HG03064 (cell line): ENCODE data around the gene ETV6.

Source experiments
- ATAC-seq: cut with Tn5 transposase; IDR thresholded peaks from one replicate; pipeline ENCODE4 v1.9.1; 2021; ENCODE audit warnings: low read depth; ENCODE audit not compliant: unreplicated experiment

The ETV6 gene

GRCh38 chr12:11712491-11712890 lies 63.0 kb downstream of the ETV6 start:
- ATAC-seq, result no peak

DNA sequence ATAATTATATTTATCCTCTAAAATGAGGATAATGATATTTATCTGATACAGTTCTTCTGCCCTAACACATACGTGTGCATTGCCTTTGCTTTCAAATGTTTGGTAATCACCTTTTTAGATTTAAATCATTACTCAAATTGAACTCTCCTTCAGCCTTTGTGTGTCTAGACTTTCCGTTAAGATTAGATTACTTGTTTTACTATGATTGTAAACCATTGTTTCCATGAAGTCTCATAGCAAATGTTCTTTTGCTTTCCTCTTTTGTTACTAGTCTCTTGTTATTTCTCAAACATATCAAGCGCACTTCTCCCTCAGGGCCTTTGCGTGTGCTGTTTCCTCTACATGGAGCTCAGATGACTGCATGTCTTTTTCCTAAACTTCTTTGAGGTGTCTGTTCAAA lies 63.7 kb downstream of the ETV6 start:
- ATAC-seq, result no peak

- ATAC-seq, result no peak
Observed at GRCh38 chr12:11714626-11715025, 65.2 kb downstream of the ETV6 start.

DNA sequence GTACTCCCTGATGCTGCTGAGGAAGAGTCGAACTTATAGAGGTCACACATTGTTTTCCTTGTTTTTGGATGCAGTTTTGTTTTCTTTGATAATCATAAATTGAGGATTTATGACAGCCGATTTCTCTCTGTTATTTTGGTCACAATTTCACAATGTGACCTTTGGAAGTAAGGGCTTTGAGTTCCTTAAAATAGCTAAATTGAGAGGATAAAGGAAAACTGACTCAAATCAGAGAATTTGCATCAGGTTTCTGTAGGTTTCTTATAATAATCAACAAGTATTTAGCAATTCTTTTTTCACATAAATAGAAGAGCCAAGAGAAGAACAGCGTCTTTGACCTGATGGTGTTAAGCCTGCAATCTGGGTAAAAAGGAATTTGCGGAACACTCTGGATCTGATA lies 66.1 kb downstream of the ETV6 start:
- no peak for ATAC-seq

DNA sequence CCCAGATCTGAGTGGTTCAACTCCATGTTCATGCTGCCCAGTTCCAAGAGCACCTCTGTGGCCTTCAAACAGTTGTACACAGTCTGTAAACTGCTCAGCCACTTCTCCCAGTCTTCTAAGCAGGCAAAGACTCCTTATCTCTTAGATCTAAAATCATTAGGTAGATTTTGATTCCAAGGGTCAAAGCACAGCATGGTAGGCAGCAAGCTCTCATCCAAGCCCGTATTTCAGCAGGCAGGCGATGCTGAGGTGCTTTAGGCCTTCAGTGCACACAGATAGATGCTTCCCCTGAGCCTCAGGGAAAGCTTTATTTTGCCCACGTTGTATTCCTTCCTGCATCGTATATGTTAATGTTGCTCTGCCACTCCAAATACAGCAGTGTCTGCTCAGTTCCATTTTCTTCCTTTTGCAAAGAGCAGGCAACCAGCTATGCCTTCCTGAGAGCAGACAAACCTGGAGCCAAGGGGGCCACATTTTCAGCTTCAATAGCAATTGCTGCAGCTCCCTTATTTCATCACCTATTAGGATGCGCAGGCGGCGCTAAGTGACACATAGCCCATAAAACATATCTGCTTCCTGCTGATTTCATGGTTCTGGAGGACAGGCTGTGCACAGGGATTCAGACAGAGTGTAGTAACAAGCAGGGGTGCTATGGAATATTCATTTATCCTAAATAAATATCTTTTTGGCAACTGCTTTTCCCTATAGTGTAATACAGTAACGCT lies 67.5 kb downstream of the ETV6 start:
- no peak for ATAC-seq

DNA sequence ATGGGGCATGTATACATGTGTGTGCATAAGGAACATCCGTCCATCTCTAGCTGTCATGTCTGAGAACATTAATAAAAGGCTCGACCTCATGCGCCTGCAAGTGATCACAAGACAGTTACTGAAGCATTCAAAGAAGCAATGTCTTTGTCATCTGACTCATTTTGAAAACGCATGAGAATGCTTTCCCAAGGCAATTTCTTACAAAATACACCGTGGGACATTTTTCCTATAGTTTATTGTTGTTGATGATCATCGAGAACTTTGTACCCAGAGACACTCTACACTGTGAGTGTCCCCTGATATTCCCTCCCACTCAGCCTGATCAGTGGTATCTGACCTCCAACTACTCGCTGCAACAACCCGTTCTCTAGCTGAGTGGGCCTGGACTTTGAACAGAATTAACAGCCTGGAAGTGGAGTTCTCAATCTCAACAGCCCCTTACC lies 68.1 kb downstream of the ETV6 start:
- ATAC-seq, result no peak

DNA sequence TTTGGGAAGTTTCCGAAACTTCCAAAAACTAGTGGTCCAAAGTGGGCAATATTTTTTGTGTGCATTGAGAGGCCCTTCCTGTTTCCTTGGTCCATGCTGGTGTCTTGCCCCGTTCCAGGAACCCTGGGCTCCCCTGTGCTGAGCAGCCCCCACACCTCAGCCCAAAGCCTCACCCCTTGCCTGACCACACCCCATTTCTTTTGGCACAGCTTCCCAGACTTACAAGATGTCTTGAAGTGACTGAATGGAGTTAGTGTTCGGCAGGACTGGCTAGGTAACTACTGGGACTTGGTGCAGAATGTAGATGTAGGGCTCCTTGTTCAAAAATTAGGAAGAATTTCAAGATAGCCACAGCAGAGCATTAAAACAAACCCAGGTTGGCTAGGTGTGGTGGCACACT lies 68.6 kb downstream of the ETV6 start:
- ATAC-seq, result no peak

GRCh38 chr12:11718768-11719253 lies 69.3 kb downstream of the ETV6 start:
- ATAC-seq, result no peak

GRCh38 chr12:11719678-11720099 lies 70.2 kb downstream of the ETV6 start:
- no peak for ATAC-seq

DNA sequence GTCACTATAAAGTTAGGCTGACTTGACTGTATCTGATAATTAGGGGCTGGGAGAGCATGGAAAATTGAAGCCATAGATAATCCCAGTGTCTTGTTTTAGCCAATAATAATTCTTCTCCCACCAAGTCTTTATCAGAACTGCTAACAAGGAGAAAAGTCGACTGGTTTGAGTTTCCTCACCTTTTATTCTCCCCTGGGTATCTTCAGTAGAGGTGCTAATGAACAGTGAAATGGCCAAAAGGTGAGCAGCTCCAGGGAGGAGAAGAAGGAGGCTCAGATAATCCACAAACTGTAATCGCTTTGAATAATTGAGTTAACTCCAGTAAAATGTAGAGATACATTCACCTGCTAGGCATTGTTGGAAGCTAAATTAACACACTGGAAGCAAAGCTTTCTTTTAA lies 72.6 kb downstream of the ETV6 start:
- no peak for ATAC-seq

DNA sequence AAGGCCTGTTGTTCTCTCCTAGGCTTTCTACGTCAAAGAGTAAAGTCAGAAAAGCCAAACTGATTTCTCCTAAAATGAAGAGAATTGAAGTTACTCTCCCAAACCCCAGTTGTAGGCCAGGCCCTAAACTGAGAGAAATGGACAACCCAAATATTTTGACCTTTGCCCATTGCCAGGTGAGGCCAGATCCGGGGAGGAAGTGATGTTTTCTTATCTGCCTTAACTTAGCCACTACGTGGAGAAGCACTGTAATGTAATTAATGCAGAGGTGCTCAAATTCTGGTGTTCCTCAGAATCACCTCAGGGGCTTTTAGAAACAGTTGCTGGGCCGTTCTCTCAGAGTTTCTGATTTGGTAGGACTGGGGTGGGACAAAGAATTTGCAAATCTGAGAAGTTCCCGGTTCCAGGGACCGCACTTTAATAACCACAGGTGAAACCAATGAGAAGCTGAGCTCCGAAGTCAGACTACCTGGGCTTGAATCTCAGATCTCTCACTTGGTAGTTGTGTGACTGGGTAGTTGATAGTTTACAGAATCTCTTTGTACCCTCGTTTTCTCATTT lies 73.2 kb downstream of the ETV6 start:
- no peak for ATAC-seq

GRCh38 chr12:11723993-11724392 lies 74.5 kb downstream of the ETV6 start:
- no peak for ATAC-seq

- no peak for ATAC-seq
Observed at GRCh38 chr12:11724888-11725311, 75.4 kb downstream of the ETV6 start.

GRCh38 chr12:11725686-11726085 lies 76.2 kb downstream of the ETV6 start:
- no peak for ATAC-seq

DNA sequence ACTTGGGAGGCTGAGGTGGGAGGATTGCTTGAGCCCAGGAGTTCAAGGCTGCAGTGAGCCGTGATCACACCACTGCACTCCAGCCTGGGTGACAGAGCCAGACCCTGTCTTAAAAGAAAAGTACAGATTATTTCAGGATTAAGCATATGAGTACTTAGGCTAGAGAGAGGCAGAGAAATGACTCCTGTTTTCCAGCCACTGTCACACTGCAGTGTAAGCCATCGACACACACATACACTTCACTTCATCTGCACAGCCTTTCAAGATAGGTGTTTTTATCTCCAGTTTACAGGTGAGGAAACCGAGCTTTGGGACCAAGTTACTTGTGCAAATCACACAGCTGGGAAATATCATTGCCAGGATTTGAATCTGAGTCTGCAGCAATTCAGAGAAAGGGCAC lies 77.2 kb downstream of the ETV6 start:
- ATAC-seq, result no peak

DNA sequence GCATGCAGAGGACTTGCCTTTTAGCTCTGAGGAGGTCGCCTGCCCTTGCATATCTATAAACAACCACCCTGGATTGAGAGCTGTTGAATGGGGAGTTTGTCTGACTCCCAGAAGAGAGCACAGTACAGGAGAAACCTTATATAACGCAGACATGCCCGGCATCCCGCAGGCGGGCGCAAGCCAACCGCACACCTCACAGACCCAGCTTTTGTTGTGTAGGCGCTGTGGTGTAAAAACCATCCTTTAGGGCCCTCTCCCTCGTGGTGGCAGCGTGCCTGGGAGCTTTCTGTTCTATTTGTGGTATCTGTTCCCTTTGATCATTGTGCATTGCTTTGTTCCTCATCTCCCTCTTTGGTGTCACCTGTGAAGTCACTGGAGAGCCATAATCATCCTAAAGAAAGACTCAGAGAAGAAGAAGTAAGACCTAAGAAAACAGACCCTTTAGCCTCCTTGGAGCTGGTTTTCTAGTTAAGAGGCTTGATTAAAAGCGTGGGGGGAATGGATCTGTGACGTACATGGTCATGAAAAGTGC lies 77.7 kb downstream of the ETV6 start:
- no peak for ATAC-seq

DNA sequence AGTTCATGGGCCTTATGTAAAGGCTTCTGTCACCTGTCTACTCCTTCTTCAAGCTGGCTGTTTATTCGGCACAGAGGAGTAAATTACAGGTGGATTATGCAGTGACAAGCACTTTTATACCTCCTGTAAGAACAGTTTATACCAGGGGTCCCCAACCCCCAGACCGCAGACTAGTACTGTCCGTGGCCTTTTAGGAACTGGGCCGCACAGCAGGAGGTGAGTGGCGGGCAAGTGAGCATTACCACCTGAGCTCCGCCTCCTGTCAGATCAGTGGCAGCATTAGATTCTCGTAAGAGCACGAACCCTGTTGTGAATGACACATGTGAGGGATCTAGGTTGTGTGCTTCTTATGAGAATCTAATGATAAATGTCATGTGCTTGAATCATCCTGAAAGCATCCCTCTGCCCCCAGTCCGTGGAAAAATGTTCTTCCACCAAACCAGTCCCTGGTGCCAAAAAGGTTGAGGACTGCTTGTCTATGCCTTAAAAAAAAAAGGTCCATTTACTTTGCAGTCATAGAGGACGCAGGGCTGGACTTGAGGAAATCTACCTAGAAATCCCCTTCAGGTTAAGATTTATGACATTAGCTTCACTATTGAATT lies 78.8 kb downstream of the ETV6 start:
- ATAC-seq, result no peak

- ATAC-seq, result no peak
Observed at GRCh38 chr12:11729008-11729407, 79.5 kb downstream of the ETV6 start.

DNA sequence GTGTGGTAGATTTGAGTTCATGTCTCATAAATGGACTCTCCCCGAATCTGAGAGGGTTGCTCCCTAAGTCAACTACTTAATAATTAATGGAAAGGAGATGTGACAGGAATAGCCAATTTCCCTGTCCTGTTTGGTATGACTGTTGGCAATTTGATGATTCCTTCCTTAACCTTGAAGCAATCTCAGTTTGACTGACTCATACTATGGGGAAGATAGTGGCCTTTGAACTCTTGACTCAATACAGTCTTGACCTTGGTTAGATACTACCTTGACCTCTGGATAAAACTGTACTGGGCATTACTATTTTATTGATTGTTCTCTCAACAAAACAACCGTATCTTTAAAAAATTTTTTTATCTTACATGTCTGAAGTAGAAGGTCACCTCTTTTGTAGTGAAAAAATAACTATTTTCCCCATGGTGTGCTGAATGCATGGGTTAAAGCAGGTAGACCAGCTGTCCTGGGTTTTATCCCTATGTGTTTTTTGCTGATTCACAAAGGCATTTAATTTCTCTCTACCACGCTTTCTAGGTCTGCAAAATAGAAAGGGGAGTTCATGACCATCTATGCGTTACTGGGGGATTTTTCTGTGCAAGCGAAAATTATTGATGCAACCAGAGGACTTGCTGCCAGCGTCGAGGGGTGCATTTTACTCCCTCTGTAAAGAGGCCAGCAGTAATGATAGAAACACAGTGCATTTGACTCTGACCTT lies 80.1 kb downstream of the ETV6 start:
- ATAC-seq, result no peak

- ATAC-seq, result no peak
Observed at GRCh38 chr12:11730299-11731041, 81.0 kb downstream of the ETV6 start.

- no peak for ATAC-seq
Observed at GRCh38 chr12:11731042-11731357, 81.5 kb downstream of the ETV6 start.
